Type B pancreatic cell (in vitro differentiated cells): ENCODE measurements around the gene IPP. TPM values are rescaled to one million over a fixed set of nuclear protein-coding genes. Genes with fewer than 3 reads are reported as not detected.

Experiments used
- DNase-seq: peaks from one replicate; pipeline ENCODE4 v3.0.0; 2021; ENCODE audit warnings: mixed read lengths; ENCODE audit not compliant: unreplicated experiment; ENCODE audit errors: extremely low spot score
- H3K27ac Mint-ChIP-seq: 2 replicates; pipeline ENCODE4 v1.8.0; 2021; ENCODE audit warnings: mild to moderate bottlenecking, mixed read lengths
- H3K27me3 Mint-ChIP-seq: 2 replicates; pipeline ENCODE4 v1.8.0; 2021; ENCODE audit warnings: mixed read lengths
- H3K36me3 Mint-ChIP-seq: 2 replicates; pipeline ENCODE4 v1.8.0; 2021; ENCODE audit warnings: mixed read lengths
- H3K4me1 Mint-ChIP-seq: one replicate; pipeline ENCODE4 v1.8.0; 2021; ENCODE audit warnings: mixed read lengths; ENCODE audit not compliant: unreplicated experiment
- H3K4me3 Mint-ChIP-seq: 2 replicates; pipeline ENCODE4 v1.8.0; 2021; ENCODE audit warnings: mild to moderate bottlenecking, mixed read lengths
- H3K9me3 Mint-ChIP-seq: 2 replicates; pipeline ENCODE4 v1.8.0; 2021; ENCODE audit warnings: mixed read lengths
- total RNA-seq: library from RNA; stranded (reverse); gene quantifications from 2 replicates; pipeline ENCODE4 v1.2.1, GENCODE V29; 2021; ENCODE audit warnings: low replicate concordance
- TF ChIP-seq, protein P1 (sequence below): fragments of 200-600 bp; sonication (generic); conservative IDR thresholded peaks from 2 replicates; pipeline ENCODE4 v1.5.0; 2021; ENCODE audit warnings: antibody characterized with exemption, mild to moderate bottlenecking

IPP gene
- total RNA-seq, 1 donor from 2014 or later = 21.0 TPM

DNA sequence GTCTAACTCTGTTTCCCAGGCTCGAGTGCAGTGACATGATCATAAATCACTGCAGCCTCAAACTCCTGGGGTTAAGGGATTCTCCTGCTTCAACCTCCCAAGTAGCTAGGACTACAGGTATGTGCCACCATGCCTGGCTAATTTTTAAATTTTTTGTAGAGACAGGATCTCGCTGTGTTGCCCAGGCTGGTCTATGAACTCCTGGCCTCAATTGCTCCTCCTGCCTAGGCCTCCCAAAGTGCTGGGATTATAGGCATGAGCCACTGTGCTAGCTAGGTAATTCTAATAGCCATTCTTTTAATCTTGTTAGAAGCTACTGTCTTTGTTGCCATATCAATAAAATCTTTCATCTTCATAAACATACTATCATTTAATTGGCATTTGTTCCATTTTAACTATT lies 39.1 kb upstream of the IPP start:
- Mint-ChIP-seq H3K4me3 (no peak overlapping the region), H3K27ac (no peak overlapping the region), H3K36me3 (no peaks in the 10 kb centered on the region), H3K4me1 (no peaks in the 10 kb centered on the region), H3K9me3 (no peaks in the 10 kb centered on the region), H3K27me3 (peaks cover 7% of the 10 kb centered on the region)
- TF ChIP-seq, protein P1, sequence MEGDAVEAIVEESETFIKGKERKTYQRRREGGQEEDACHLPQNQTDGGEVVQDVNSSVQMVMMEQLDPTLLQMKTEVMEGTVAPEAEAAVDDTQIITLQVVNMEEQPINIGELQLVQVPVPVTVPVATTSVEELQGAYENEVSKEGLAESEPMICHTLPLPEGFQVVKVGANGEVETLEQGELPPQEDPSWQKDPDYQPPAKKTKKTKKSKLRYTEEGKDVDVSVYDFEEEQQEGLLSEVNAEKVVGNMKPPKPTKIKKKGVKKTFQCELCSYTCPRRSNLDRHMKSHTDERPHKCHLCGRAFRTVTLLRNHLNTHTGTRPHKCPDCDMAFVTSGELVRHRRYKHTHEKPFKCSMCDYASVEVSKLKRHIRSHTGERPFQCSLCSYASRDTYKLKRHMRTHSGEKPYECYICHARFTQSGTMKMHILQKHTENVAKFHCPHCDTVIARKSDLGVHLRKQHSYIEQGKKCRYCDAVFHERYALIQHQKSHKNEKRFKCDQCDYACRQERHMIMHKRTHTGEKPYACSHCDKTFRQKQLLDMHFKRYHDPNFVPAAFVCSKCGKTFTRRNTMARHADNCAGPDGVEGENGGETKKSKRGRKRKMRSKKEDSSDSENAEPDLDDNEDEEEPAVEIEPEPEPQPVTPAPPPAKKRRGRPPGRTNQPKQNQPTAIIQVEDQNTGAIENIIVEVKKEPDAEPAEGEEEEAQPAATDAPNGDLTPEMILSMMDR = no peak
- DNase-seq = no peak

DNA sequence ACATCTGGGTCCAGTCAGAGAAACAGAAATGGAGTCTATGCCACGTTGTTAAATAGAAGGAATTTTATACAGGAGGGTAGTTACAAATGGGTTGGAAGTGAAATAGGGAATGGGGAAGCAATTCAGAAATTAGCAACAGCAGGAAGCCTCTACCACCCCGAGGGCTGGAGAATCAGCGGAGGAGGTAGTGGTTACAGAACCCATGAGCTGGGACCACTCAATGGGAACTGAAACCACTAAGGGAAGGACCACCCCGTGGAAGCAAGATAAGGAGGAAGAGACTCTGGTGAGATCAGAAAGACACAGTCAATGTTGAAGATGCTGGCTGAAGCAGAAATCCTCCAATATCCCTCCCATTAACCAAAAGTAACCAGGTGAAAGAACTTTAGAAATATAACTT lies 37.5 kb upstream of the IPP start:
- Mint-ChIP-seq H3K27me3 (peaks cover 6% of the 10 kb centered on the region), H3K9me3 (no peaks in the 10 kb centered on the region), H3K4me3 (no peak overlapping the region), H3K27ac (no peak overlapping the region), H3K36me3 (no peaks in the 10 kb centered on the region), H3K4me1 (no peaks in the 10 kb centered on the region)
- TF ChIP-seq, protein P1 = no peak
- DNase-seq = no peak

DNA sequence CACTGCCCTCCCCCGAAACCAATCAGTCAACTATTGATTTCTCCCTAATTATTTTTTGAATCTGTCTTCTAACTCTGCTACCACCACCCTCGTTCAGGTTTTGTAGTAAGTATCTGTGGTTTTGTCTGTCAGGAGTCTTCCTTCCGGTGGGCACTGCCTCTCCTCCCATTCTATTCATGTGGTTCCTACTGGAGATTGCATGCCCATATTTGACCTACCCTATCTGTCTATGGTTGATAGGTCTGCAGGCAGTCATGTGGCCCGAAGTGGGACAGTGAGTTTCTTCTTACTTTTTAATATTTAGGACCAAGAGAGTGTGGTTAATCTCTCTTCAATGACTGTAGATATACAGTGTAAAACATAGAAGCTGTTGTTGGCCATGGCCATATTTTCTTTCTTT lies 35.1 kb upstream of the IPP start:
- H3K4me1 Mint-ChIP-seq = no peaks in the 10 kb centered on the region
- H3K27me3 Mint-ChIP-seq = peaks cover 15% of the 10 kb centered on the region
- no peak overlapping the region for H3K4me3 Mint-ChIP-seq
- TF ChIP-seq, protein P1 = no peak
- no peak for DNase-seq
- H3K27ac Mint-ChIP-seq = no peak overlapping the region
- H3K36me3 Mint-ChIP-seq = no peaks in the 10 kb centered on the region
- no peaks in the 10 kb centered on the region for H3K9me3 Mint-ChIP-seq

DNA sequence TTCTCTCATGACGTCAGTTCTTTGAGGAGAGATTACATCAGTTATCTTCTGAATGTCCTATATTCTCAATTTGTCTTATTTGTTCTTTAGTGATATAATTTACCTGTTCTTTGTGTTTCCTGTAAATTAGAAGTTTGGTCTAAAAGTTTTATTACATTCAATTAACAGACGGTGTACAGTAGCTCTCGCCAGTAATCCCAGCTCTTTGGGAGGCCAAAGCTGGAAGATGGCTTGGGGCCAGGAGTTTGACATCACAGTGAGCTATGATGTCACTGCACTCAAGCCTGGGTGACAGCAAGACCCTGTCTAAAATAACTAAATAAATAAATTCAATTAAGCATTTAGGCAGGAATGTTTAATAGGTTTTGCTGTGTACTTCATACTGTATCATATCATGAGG lies 25.3 kb upstream of the IPP start:
- no peaks in the 10 kb centered on the region for H3K4me1 Mint-ChIP-seq
- peaks cover 3% of the 10 kb centered on the region for H3K27me3 Mint-ChIP-seq
- no peak for DNase-seq
- no peak overlapping the region for H3K4me3 Mint-ChIP-seq
- H3K36me3 Mint-ChIP-seq = no peaks in the 10 kb centered on the region
- TF ChIP-seq, protein P1 = no peak
- no peak overlapping the region for H3K27ac Mint-ChIP-seq
- no peaks in the 10 kb centered on the region for H3K9me3 Mint-ChIP-seq

DNA sequence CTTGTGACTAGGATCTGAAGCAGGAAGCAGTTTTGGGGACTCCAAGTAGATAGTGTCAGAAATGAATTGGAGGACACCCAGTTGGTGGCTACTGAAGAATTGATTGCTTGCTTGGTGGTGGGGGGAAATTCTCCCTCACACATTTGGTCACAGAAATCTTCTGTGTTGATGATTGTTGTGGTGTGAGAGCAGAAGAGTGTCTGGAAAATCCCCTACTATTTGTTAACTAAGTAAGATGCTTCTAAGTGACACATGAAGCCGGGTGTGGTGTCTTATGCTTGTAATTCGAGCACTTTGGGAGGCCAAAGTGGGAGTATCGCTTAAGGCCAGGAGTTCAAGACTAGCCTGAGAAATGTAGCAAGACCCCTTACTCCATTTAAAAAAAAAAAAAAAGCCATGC lies 22.5 kb upstream of the IPP start:
- H3K27ac Mint-ChIP-seq = no peak overlapping the region
- no peaks in the 10 kb centered on the region for H3K4me1 Mint-ChIP-seq

More for the DNA sequence above, 22.5 kb upstream of the IPP start:
- TF ChIP-seq, protein P1 = no peak
- no peak overlapping the region for H3K4me3 Mint-ChIP-seq
- H3K9me3 Mint-ChIP-seq = no peaks in the 10 kb centered on the region
- no peaks in the 10 kb centered on the region for H3K27me3 Mint-ChIP-seq
- DNase-seq = no peak
- H3K36me3 Mint-ChIP-seq = no peaks in the 10 kb centered on the region
